Stimulated activated CD4-positive, alpha-beta T cell treated with anti-CD3 and anti-CD28 coated beads, Interleukin-15, amount 100 ng/mL, for 1 hour (primary cell): ENCODE measurements around the gene GIT1.

Source experiments
- DNase-seq, 2 donors: peaks; one replicate each; pipeline ENCODE4 v3.0.0-alpha.2; 2020; ENCODE audit warnings: low read depth in 1 of 2, low spot score in 1 of 2

Gene GIT1

DNA sequence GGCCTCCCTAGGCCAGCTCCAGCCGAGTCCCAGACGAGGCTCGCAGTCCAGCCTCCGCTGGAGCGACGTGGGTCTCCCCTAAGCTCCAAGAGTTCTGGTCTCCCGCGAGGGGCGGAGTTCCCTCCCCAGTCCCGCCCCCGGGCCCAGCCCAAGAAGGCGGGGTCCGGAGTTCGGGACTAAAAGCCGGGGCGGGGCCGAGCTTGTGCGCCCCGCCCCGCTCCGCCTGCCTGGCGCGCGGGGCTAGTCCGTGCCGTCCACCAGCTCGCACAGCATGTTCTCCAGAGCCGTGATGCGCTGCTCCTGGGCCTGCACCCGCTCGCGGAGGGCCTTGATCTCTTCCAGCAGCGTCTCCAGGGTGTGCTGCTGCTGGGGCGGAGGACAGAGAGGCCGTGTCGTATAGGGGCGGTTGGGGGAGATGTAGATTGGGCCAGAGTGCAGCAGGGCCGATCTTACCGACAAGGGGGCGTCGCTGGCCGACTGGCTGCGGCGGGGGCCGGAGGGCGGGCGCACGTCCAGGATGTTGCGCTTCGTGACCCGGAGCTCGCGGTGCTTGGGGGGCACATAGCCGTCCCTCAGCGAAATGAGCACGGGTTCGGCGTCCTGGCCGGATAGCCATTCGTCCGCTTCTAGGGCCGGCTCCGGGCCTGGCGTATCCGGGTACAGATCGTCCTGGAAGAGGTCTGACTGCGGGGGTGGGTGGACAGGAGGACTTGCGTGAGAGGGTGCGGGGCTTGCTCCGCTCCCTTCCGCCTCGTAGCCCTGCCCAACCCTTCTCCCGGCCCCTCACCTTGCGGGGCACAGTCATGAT, 26.2 kb upstream of the GIT1 start:
- DNase-seq: peak; percentile 73 to 81

DNA sequence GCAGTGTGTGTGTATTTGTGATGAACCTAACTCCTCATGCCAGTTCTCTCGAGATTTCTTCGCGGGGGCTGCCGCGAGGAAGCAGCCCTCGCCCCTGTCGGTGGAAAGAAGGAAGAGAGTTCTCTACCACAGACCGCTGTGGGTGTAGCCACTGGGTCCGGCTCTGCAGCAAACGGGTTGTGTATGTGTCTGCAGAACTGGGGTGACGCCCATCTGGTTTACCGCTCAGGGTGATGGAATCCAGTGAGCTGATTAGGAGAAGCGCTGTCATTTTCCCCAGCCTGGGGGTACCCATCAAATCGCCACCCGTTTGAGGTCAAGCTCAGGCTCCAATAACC, 25.6 kb upstream of the GIT1 start:
- no peak for DNase-seq

- no peak for DNase-seq
Observed at GRCh38 chr17:29614349-29615047, 25.1 kb upstream of the GIT1 start.

DNA sequence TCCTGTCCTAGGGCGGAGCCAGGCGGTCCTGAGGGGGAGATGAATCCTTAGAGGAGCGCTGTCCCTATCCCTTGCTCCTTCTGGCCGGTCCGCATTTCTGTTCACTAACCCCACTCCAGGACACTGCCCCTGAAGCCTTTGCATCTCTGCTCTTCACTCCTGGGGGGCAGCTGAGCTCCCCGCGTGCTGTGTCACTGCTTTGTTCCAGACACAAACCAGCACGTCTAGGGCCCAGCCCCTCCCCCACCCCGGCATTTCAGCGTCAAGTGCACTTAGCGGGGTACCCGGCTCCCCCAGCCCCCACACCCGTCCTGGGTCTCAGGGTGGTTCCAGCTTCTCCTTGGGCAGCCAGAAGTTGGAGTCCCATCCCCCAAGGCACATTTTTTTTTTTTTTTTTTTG, 24.4 kb upstream of the GIT1 start:
- no peak for DNase-seq

GRCh38 chr17:29613352-29613837, 23.9 kb upstream of the GIT1 start:
- DNase-seq: peak; percentile 88 to 93

DNA sequence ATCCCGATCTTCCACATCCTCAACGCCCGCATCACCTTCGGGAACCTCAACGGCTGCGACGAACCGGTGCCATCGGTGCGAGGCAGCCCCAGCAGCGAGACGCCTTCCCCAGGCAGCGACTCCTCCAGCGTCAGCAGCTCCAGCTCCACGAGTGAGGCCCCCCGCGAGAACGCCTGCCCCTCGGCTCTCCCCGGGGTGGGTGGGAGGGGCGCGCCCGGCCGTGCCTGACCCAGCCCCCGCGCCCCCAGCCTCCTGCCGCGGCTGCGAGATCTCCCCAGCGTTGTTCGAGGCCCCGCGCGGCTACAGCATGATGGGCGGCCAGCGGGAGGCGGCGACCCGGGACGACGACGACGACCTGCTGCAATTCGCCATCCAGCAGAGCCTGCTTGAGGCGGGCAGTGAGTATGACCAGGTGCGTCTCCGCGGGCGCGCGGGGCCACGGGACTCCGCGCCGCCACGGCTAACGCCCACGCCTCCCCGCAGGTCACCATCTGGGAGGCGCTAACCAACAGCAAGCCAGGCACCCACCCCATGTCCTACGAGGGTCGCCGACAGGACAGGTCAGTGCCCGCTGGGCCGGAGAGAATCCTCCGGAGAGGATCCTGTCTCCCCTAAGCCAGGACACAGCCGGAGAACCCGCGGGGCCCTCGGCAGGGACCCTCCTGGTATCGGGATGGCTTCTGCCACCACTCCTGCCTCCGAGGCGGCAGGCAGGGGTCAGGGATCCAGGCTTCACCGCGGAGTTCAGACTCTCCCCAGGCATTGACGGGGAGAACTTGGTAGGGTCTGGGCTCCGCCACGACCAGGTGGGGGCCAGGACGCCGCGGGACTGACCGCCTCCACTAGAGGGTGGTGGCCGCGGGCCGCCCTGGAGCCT, 23.2 kb upstream of the GIT1 start:
- no peak for DNase-seq

GRCh38 chr17:29612094-29612403, 22.6 kb upstream of the GIT1 start:
- DNase-seq: no peak

GRCh38 chr17:29611351-29612093, 22.1 kb upstream of the GIT1 start:
- DNase-seq: no peak

GRCh38 chr17:29610395-29610794, 20.9 kb upstream of the GIT1 start:
- no peak for DNase-seq

GRCh38 chr17:29608986-29609385, 19.5 kb upstream of the GIT1 start:
- no peak for DNase-seq

- no peak for DNase-seq
Observed at GRCh38 chr17:29607557-29608195, 18.2 kb upstream of the GIT1 start.

DNA sequence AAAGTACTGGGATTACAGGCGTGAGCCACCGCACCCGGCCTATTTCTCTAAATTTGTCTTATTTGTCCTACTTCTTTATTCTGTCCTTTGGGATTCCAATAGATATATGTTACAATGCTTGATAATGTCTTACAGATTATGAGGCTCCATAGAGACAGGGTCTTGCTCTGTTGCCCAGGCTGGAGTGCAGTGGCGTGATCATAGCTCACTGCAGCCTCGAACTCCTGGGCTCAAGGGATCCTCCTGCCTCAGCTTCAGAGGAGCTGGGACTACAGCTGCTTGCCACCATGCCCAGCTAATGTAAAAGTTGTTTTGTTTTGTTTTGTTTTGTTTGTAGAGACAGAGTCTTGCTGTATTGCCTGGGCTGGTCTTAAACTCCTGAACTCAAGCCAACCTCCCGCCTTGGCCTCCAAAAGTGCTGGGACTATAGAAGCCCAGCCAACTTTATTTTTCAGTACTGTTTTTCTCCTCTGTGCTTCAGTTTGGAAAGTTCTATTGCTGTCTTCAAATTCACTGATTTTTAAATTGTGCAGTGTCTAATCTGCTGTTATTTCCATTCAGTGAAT, 13.7 kb upstream of the GIT1 start:
- no peak for DNase-seq

- DNase-seq: no peak
Observed at GRCh38 chr17:29597361-29598172, 8.1 kb upstream of the GIT1 start.

DNA sequence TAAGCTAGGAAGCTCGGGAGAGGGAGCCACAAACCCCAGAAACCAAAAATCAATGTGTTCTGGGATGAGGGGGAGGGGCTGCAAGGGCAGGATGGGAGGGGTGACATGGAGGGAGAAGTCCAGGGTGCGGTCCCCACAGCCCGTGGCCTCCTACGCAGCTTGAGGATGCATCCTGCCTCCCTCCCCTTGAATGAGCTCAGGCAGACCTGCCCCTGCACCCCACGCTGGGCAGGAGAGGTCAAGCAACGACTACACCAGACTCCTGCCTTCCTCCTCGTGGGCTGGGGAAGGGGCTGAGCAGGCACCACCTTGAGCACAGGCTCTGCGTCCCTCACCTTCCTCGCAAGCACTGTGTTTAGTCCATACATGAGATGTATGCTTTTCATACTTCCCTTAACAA, 7.4 kb upstream of the GIT1 start:
- no peak for DNase-seq

DNA sequence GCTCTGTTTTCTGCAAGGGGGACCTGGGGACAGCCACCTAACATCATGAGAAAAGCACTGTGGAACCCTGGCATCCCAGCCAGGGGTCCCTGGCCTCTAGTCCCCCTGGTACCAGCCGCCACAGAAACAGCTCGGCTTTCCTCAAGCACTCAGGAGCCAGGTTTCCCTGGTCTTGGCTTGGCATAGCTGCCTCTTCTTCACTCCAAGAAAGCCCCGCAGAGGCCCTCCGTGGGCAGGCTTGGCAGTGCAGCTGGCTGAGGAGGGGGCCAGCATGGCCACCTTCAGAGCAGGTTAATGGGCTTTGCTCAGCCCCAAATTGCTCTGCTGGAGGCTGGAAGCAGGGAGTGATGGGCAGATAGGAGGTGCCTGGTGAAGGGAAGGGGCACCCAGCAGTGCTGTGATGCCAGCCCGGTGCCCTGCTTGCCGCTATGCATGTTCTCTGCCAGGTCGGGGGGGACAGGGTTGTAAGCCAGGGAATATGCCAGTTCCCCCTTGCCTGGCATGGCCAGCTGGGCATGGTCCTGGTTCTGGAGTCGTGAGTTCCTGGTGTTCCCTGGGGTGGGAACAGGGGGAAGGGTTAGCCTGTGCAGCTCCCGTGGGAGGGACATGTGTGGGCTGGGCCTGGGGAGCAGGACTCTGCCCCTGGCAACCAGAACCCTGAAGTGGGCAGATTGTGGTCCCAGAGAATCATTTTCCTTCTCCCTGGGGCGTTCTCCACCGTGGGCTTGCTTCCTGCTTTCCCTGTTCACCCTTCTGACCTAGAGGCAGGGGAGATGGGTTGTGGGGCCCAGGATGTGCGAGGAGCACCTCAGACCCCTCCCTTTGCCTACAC, 6.7 kb upstream of the GIT1 start:
- no peak for DNase-seq

- DNase-seq: no peak
Observed at GRCh38 chr17:29595107-29595942, 5.9 kb upstream of the GIT1 start.

GRCh38 chr17:29594519-29595090, 5.2 kb upstream of the GIT1 start:
- DNase-seq: no peak
